Naive thymus-derived CD8-positive, alpha-beta T cell (primary cell): ENCODE measurements around the gene LYPD1. TPM values are rescaled to one million over a fixed set of nuclear protein-coding genes. Genes with fewer than 3 reads are reported as not detected.
A peak's percentile ranks its signal among the peaks of the same experiment; 100 is the strongest.
"Not testable (repeated sequence)": the region's sequence is repeated elsewhere in the genome, so short reads cannot be mapped to it uniquely, and the experiment has no call there.

Experiments used
- ATAC-seq, 2 donors: fragments of 150-1000 bp; cut with Tn5 transposase in 1 of 2; sonication (Bioruptor Pico), chemical (Tn5 transposase) in 1 of 2; 1 replicate in 1 of 2; 2 replicates in 1 of 2; pipeline ENCODE4 v1.10.0; 2021; ENCODE audit warnings: mild to moderate bottlenecking in 2 of 2, moderate library complexity in 2 of 2
- POLR2A ChIA-PET: fragments of 350-600 bp; sonication (Branson Sonifier 250); formaldehyde crosslinking; loops from one replicate; lab custom pipeline; 2021; ENCODE audit warnings: antibody characterized with exemption; lab: Charles Lee
- DNase-seq, 10 donors: peaks; one replicate each; pipeline versions ENCODE4 v3.0.0 to v3.0.0-alpha.2; 2020 to 2022
- H3K27ac Mint-ChIP-seq, 10 donors: one replicate each; pipeline ENCODE4 v1.8.0; 2020 to 2022; ENCODE audit warnings: mild to moderate bottlenecking in 10 of 10, mixed read lengths in 10 of 10, moderate library complexity in 4 of 10, inconsistent platforms in 1 of 10
- H3K27me3 Mint-ChIP-seq, 5 donors: one replicate each; pipeline ENCODE4 v1.8.0; 2021 to 2022; ENCODE audit warnings: mixed read lengths in 5 of 5
- H3K36me3 Mint-ChIP-seq, 3 donors: one replicate each; pipeline ENCODE4 v1.8.0; 2020 to 2022; ENCODE audit warnings: mixed read lengths in 3 of 3, mild to moderate bottlenecking in 2 of 3, inconsistent platforms in 1 of 3
- H3K4me1 Mint-ChIP-seq, 4 donors: one replicate each; pipeline ENCODE4 v1.8.0; 2021 to 2022; ENCODE audit warnings: mixed read lengths in 4 of 4
- H3K4me3 Mint-ChIP-seq, 10 donors: one replicate each; pipeline ENCODE4 v1.8.0; 2020 to 2022; ENCODE audit warnings: mild to moderate bottlenecking in 10 of 10, mixed read lengths in 10 of 10, moderate library complexity in 6 of 10, inconsistent platforms in 1 of 10
- H3K9me3 Mint-ChIP-seq, 9 donors: one replicate each; pipeline ENCODE4 v1.8.0; 2020 to 2022; ENCODE audit warnings: mixed read lengths in 9 of 9, mild to moderate bottlenecking in 3 of 9, inconsistent platforms in 1 of 9, moderate library complexity in 1 of 9
- polyA plus RNA-seq, 3 donors: library from polyadenylated mRNA; unstranded; fragments of 300-500 nt; fragmentation: Illumina TruSeq; gene quantifications; one replicate each; pipeline ENCODE4 v1.2.3, GENCODE V29; 2021
- total RNA-seq, 8 experiments: library from RNA in 2 of 8; stranded (reverse) in 2 of 8; gene quantifications; one replicate each; pipeline ENCODE4 v1.2.3 and lab custom pipeline; 2021 to 2026

The LYPD1 gene, protein sequence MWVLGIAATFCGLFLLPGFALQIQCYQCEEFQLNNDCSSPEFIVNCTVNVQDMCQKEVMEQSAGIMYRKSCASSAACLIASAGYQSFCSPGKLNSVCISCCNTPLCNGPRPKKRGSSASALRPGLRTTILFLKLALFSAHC
- total RNA-seq, result not detected
- not detected for polyA plus RNA-seq
- 0 to 0.35 (median 0.07) reads per million in 6 experiments for total RNA-seq (lab: John Stamatoyannopoulos, UW)

DNA sequence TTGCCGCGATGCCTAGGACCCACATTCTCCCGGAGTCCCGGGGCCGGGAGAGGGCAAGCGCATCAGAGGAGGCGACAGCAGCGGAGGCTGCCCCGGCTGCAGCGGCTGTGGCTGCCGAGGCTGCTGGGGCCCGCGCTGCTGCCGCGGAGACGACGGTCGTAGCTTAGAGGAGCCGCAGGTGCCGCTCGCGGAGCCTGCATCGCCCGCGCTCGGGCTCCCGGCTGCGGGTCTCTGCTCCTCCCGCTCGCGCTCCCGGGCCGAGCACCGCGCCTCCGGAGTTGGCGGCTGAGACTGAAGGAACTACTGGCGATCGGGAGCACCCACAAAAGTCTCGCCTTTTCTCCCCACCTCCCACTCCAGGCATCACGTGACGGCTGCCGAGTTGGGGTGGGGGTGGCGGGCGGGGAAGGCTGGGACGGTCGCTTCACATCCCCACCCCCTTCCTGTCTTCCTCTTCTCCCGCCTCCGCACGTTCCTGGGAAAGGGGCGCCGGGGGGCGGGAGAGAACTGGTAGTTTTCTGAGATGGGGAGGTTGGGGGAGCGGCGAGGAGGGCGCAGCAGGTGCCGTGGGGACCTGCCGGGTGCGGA is at the start of gene LYPD1:
LYPD1 (minus strand) TSS at position 298 of the 588 bp plus-strand sequence; CDS start at position 25, 273 bp downstream.
- Mint-ChIP-seq H3K27me3 (peaks cover 14 to 71% (median 35%) of the 10 kb centered on the region in 5 donors), H3K4me1 (peaks cover 0 to 7% (median 2%) of the 10 kb centered on the region in 4 donors), H3K9me3 (peaks cover 0 to 6% (median 2%) of the 10 kb centered on the region in 9 donors), H3K36me3 (peaks cover 0 to 4% (median 0%) of the 10 kb centered on the region in 3 donors), H3K27ac (no peak within 1 kb of the TSS), H3K4me3 (peak within 1 kb of the TSS in 3 of 10 donors; percentile 21 to 47 (median 43))
- POLR2A ChIA-PET, result no interaction called here
- no peak for DNase-seq
- ATAC-seq, result no peak

DNA sequence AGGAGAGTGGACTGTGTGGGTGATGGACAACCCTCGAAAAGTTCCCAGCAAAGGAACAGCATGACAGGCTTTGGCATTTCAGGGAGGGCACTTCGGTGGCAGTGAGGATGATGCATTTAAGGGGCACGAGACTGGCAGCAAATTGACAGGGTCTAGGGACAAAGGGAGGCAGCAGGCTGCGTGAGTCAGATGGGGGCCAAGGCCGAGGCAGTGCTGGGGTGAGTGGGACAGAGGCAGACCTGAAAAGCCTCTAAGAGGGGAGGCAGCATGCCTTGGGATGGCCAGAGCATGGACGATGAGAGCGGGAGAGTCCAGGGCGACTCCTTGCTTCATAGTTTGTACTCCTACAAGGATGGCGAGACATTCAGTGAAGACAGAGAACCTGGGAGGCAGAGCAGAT is 49.5 kb upstream of the LYPD1 start:
- no peak overlapping the region for H3K27ac Mint-ChIP-seq
- H3K36me3 Mint-ChIP-seq, result peaks cover 0 to 5% (median 0%) of the 10 kb centered on the region in 3 donors
- peaks cover 0 to 8% (median 0%) of the 10 kb centered on the region in 5 donors for H3K27me3 Mint-ChIP-seq
- no peak overlapping the region for H3K4me3 Mint-ChIP-seq
- DNase-seq (no peak), ATAC-seq (no peak)
- H3K4me1 Mint-ChIP-seq, result no peaks in the 10 kb centered on the region
- POLR2A ChIA-PET, result no interaction called here
- H3K9me3 Mint-ChIP-seq, result peaks cover 0 to 10% (median 4%) of the 10 kb centered on the region in 9 donors

DNA sequence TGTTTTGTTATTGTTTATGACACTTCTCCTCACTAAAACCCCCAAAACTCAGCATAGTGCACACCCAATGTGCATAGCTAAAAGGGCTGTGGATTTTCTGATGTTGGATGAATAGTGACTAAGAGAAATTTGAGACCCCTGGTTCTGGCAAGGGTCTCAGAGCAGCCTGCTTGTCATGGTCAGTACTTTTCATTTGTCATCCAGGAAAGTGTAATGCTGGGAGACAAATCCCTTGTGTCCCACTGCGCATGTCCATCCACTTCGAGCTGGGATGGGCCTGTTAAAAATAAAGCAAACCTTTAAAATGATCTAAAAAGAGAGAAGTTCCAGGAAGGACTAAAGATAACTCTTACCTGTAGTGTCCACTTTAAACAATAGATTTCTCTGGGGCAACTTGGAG is 46.9 kb upstream of the LYPD1 start:
- Mint-ChIP-seq H3K36me3 (no peaks in the 10 kb centered on the region), H3K4me3 (no peak overlapping the region), H3K27ac (no peak overlapping the region), H3K9me3 (peaks cover 0 to 6% (median 0%) of the 10 kb centered on the region in 9 donors), H3K4me1 (no peaks in the 10 kb centered on the region), H3K27me3 (peaks cover 0 to 3% (median 0%) of the 10 kb centered on the region in 5 donors)
- no peak for DNase-seq
- POLR2A ChIA-PET, result no interaction called here
- ATAC-seq, result no peak

DNA sequence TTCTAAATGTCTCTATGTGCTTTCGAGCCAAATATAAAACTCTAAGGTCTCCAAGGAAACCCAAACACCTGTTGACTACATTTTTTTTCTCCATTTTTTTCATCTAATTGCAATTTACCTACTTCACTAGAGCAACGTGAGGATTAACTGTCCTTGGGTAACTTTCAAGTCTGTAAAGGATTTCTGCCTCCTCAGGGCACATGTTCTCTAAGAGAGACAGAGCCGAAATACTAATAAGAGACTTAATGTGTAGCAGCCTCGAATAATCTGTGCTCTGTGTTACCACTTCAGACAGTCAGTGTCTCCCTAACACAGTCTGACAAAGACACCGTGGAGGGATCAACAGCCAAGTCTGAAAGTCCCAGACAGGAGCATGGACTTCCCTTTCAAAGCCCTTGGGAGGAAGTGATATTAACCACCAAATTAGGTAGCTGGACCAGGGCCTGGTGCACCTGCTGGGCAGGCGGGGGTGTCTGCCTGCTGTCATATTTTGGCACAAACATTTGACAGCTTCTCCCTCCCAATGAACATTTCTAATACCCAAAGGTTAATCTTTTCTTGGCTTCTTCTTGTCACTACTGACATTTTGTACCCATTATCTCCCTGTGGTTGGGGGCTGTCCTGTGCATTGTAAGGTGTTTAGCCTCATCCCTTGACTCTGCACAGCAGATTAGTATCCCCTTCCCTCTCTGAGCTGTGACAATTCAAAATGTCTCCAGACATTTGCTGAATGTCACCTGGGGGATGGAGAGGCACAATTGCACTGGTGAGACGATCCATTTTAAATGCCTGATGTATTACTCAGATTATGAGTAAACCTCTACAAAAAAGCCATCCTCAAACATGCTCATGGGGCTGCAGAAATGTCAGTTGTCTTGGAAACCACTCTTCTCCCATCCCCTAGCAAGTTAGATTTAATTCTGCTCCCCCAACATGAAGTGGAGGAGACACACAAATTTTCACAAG is 45.7 kb upstream of the LYPD1 start:
- Mint-ChIP-seq H3K4me3 (no peak overlapping the region), H3K4me1 (no peaks in the 10 kb centered on the region), H3K36me3 (no peaks in the 10 kb centered on the region), H3K27me3 (peaks cover 0 to 3% (median 0%) of the 10 kb centered on the region in 5 donors), H3K27ac (no peak overlapping the region), H3K9me3 (peaks cover 0 to 6% (median 0%) of the 10 kb centered on the region in 9 donors)
- no peak for DNase-seq
- POLR2A ChIA-PET, result no interaction called here
- no peak for ATAC-seq

DNA sequence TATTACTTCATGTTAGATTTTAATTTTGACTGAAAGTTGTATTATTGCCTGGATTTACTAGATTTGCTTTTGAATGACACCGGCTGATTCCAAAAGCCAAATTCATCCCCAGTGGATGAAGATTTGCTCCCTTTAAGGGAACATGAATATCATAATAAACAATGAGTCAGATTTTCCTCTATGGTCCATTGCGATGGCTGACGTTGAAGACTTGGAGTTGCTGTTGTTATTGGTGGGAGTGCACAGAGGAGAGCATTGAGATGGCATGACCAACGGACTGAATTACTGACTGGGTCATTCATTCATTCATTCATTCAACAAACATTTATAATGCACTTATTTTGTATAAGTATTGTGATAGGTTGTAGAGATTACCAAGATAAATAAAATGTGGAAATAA is 33.4 kb upstream of the LYPD1 start:
- POLR2A ChIA-PET, result no interaction called here
- Mint-ChIP-seq H3K27me3 (peaks cover 0 to 9% (median 4%) of the 10 kb centered on the region in 5 donors), H3K36me3 (no peaks in the 10 kb centered on the region), H3K4me1 (no peaks in the 10 kb centered on the region), H3K9me3 (peaks cover 0 to 3% (median 0%) of the 10 kb centered on the region in 9 donors), H3K27ac (no peak overlapping the region), H3K4me3 (no peak overlapping the region)
- ATAC-seq, result no peak
- DNase-seq, result no peak

DNA sequence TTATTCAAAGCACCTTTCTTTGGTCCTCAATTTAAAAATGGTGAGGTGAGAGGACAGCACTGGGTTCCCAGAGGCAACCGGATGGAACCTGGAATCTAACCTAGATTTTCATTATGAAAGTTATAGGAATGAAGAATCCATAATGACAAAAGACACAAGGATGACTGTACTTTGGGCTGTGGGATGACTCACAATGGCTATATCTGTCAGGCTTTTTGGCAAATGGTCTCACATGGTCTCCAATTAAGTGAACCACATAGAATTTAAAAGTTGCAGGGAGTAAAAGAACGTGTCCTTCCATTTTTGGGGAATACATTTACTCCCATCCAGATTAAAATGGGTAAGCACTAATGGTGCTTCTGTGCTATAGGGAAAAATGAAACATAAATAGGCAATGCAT is 31.8 kb upstream of the LYPD1 start:
- H3K4me1 Mint-ChIP-seq, result no peaks in the 10 kb centered on the region
- H3K36me3 Mint-ChIP-seq, result no peaks in the 10 kb centered on the region
- no peak overlapping the region for H3K27ac Mint-ChIP-seq
- H3K4me3 Mint-ChIP-seq, result no peak overlapping the region
- POLR2A ChIA-PET, result no interaction called here
- H3K27me3 Mint-ChIP-seq, result peaks cover 0 to 9% (median 0%) of the 10 kb centered on the region in 5 donors
- H3K9me3 Mint-ChIP-seq, result peaks cover 0 to 3% (median 0%) of the 10 kb centered on the region in 9 donors
- ATAC-seq, result no peak
- DNase-seq, result no peak

DNA sequence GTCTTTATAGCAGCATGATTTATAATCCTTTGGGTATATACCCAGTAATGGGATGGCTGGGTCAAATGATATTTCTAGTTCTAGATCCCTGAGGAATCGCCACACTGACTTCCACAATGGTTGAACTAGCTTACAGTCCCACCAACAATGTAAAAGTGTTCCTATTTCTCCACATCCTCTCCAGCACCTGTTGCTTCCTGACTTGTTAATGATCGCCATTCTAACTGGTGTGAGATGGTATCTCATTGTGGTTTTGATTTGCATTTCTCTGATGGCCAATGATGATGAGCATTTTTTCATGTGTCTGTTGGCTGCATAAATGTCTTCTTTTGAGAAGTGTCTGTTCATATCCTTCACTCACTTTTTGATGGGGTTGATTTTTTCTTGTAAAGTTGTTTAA is 29.8 kb upstream of the LYPD1 start:
- H3K27ac Mint-ChIP-seq, DNase-seq, ATAC-seq, H3K27me3 Mint-ChIP-seq, H3K9me3 Mint-ChIP-seq, H3K4me1 Mint-ChIP-seq, POLR2A ChIA-PET, H3K36me3 Mint-ChIP-seq, H3K4me3 Mint-ChIP-seq: not testable (repeated sequence)

DNA sequence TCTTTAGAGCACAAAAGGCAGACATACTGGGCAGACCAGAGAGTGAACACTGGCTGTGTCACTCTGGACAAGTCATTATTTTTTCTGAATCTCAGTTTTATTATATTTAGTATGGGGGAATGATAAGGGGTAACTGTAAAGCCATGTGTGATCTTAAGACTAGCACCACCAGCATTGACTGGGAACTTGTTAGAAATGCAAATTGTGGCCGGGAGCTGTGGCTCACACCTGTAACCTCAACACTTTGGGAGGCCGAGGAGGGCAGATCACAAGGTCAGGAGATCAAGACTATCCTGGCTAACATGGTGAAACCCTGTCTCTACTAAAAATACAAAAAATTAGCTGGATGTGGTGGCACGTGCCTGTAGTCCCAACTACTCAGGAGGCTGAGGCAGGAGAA is 28.3 kb upstream of the LYPD1 start:
- H3K27ac Mint-ChIP-seq, H3K4me1 Mint-ChIP-seq, H3K36me3 Mint-ChIP-seq, ATAC-seq, H3K27me3 Mint-ChIP-seq, POLR2A ChIA-PET, H3K9me3 Mint-ChIP-seq, H3K4me3 Mint-ChIP-seq, DNase-seq: not testable (repeated sequence)

DNA sequence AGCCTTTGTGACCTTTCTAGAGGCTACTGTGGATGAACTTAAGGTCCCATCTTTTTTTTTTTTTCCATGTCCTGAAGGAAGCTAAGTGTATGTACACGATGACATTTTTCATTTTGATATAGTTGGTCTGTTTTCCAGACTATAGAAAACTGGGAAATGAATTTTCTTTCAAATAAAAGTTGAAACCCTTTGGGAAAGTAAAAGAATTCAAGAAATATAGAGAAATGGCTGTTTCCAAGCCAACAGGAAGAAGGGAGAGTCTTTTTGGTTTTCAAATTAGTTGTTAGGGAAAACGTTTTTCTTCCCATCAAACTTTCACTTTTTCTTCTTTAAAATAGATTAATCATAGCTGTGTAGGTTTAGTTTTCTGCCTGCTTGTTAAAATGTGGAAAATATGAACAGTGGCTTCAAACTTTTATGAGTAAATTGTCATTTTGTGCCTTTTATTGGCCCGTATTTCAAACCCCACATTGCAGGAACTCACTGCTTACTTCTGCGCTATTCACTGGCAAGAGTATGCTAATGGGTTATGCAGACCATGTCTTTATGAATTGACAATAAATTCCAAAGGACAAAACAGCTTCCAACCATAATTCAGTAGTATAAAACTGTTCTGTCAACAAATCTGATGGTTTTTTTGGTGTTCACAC is 27.7 kb upstream of the LYPD1 start:
- peaks cover 0 to 12% (median 2%) of the 10 kb centered on the region in 5 donors for H3K27me3 Mint-ChIP-seq
- no peak for DNase-seq
- H3K27ac Mint-ChIP-seq, result no peak overlapping the region

DNA sequence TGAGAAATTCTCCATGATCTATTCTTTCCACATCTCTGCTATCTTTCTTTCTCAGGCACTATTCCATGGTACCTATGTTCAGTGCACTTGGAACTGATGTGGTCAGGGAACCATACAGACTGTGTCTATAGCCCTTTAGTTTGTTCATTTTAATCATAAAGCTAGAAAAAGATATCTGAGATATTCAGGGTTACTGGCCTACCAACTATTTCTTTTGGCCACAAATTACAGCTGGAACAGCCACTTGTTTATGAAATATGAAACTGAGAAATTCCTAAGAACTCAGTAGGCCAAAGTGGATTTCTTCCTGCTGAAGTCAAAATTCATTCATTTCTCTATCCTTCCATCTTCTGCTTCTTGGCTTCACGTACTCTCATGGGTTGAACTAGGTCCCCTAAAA is 22.8 kb upstream of the LYPD1 start:
- no peak overlapping the region for H3K27ac Mint-ChIP-seq
- ATAC-seq, result no peak
- POLR2A ChIA-PET, result no interaction called here
- no peaks in the 10 kb centered on the region for H3K36me3 Mint-ChIP-seq
- peaks cover 0 to 1% (median 0%) of the 10 kb centered on the region in 4 donors for H3K4me1 Mint-ChIP-seq
- no peak overlapping the region for H3K4me3 Mint-ChIP-seq
- no peak for DNase-seq
- H3K27me3 Mint-ChIP-seq, result peaks cover 0 to 23% (median 2%) of the 10 kb centered on the region in 5 donors
- peaks cover 0 to 20% (median 4%) of the 10 kb centered on the region in 9 donors for H3K9me3 Mint-ChIP-seq

More for the DNA sequence above, 27.7 kb upstream of the LYPD1 start:
- Mint-ChIP-seq H3K36me3 (no peaks in the 10 kb centered on the region), H3K4me1 (peaks cover 0 to 1% (median 0%) of the 10 kb centered on the region in 4 donors), H3K4me3 (no peak overlapping the region), H3K9me3 (peaks cover 0 to 10% (median 2%) of the 10 kb centered on the region in 9 donors)
- POLR2A ChIA-PET, result no interaction called here
- no peak for ATAC-seq

DNA sequence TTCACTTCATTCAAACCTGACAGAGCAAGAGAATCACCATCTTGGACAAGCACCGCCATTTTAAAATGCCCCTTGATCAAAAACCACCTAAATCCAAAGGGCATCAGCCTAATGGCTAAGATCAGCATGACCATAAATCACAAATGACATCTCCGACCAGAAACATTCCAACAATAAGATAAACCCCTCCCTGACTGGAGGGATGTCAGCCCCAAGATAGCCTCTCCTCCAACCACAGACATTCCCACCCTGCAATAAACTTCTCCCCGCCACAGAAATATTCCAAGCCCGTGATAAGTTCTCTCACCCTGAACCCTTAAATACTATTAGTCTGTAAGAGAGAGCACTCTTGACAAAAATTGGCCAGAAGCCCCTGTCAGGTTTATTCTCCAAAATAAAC is 21.6 kb upstream of the LYPD1 start:
- Mint-ChIP-seq H3K27me3 (peaks cover 0 to 22% (median 2%) of the 10 kb centered on the region in 5 donors), H3K9me3 (peaks cover 0 to 20% (median 4%) of the 10 kb centered on the region in 9 donors)

DNA sequence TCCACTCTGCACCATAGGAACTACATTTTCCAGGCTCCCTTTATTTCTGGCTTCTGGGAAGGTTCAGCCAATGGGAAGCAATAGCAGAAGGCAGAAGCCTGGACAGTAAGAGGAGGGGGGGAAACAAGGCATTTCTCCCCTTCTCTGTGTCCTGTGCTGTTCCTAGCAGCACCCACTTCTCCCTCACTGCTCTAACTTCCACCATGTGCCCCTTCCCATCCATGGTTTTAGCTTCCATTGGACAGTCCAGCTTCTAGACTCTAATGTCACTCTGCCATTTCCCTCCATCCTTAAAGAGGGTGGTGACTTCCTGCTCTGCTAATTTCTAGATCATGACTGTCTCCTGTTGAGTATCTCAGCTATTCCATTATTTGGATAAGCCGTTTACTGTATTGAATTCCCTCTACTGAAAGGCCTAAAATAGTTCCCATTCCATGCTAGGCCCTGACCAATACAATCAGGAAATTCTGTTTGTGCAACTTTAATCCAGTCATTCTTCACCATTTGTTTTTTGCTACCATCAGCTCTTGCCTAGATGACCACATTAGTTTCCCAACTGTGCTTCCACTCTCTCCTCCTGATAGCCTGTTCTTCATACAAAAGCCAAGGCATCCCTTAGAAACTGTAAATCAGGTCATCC is 20.8 kb upstream of the LYPD1 start:
- peaks cover 0 to 5% (median 0%) of the 10 kb centered on the region in 3 donors for H3K36me3 Mint-ChIP-seq
- H3K4me1 Mint-ChIP-seq, result no peaks in the 10 kb centered on the region
- peaks cover 0 to 19% (median 2%) of the 10 kb centered on the region in 5 donors for H3K27me3 Mint-ChIP-seq
- peaks cover 0 to 20% (median 4%) of the 10 kb centered on the region in 9 donors for H3K9me3 Mint-ChIP-seq
- POLR2A ChIA-PET, result no interaction called here
- no peak overlapping the region for H3K4me3 Mint-ChIP-seq
- H3K27ac Mint-ChIP-seq, result no peak overlapping the region
- DNase-seq (no peak), ATAC-seq (no peak)

More for the DNA sequence above, 21.6 kb upstream of the LYPD1 start:
- POLR2A ChIA-PET, result no interaction called here
- Mint-ChIP-seq H3K4me1 (peaks cover 0 to under 1% (median 0%) of the 10 kb centered on the region in 4 donors), H3K27ac (no peak overlapping the region), H3K36me3 (peaks cover 0 to under 1% (median 0%) of the 10 kb centered on the region in 3 donors), H3K4me3 (no peak overlapping the region)
- DNase-seq, result no peak
- ATAC-seq, result no peak
